ENCODE data around the gene NR1H3.
"Not testable (repeated sequence)": the region's sequence is repeated elsewhere in the genome, so short reads cannot be mapped to it uniquely, and the experiment has no call there.

Gene NR1H3

DNA sequence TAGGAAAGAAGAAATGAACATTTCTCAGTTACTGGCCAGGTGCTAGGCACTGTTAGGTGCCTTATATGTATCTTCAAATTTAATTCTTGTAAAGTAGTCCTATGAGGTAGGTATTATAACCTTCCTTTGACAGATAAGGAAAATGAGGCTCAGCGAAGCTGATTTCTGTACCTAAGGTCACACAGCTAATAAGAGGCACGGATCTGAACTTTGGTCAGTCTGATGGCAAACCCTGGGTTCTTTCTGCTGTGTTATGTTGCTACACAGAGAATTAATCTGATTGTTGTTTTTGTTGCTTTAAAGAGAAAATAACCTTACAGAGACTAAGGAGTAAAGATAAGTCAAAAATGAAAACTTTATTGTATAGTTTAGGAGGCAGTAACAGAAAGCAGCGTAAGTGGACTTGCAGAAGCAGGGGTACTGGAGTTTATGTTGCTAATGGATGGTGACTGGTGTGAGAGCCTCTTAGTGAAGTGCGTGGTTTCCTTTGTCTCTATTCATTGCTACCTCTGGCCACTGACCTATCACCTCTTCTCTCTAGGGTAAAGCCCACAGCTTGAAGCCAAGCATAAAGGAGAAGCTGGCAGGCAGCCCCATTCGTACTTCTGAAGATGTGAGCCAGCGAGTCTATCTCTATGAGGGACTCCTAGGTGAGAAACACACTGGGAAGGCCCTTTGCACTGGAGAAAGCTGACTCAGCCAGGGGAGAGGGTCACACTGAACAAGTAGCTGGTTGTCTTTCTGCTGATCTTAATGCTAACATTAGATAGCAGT, 50.4 kb downstream of the NR1H3 start:
- no peak for DNase-seq

DNA sequence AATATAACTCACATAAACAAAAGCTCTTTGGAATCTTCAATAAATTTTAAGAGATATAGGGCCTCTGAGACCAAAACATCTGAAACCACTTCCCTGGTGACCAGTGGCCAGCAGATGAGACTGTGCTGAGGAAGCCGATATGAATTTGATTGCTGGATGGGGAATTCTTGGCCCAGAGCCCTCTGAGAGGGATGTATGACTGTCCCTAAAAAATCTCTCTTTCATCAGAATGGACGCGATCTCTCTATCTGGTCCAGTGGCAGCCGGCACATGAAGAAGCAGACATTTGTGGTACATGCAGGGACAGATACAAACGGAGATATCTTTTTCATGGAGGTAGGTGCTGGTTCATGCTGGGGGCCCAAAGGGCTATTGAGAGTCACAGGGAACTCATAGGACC, 57.2 kb downstream of the NR1H3 start:
- DNase-seq, result no peak

- not testable (repeated sequence) for DNase-seq
These were observed 58.7 kb downstream of the NR1H3 start for GRCh38 chr11:47316501-47316900.

DNA sequence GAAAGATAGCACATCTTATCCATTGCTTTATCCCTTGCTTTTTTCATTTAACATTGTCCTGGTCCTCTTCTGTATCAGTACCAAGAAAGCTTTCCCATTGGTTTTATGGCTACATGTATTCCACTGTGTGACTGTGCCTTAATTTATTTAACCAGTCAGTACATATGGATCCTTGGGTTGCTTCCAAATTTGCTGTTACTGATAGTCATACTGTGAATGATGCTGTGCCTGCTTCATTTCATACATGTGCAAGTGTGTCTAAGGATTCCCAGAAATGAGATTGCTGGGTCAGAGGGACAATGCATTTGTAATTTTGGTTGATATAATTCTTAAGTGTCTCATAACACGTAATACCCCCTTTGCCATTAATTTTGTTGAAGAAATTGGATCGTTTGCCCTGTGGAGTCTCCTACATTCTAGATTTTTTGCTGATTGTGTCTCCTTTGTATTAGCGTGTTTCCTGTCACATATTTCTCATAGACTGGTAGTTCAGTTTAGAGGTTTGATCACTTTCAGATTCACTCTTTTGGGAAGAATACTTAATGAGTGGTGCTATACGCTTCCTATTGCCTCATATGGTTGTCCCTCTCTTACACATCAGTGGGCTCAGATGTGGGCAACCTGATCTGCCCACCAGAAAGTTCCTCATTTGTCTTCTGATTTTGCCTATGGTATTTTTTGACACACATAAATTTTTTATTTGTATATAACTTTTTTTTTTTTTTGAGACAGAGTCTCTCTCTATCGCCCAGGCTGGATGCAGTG, 59.5 kb downstream of the NR1H3 start:
- DNase-seq, result no peak

- DNase-seq, result no peak
These were observed 60.4 kb downstream of the NR1H3 start for GRCh38 chr11:47318166-47318565.
